T-helper 1 cell (primary cell): ENCODE data around the gene CDK18.
A peak's percentile ranks its signal among the peaks of the same experiment; 100 is the strongest.

Source experiments
- DNase-seq, 5 donors: peaks; one replicate each; pipeline ENCODE4 v3.0.0-alpha.2; 2012 to 2020

Gene CDK18

DNA sequence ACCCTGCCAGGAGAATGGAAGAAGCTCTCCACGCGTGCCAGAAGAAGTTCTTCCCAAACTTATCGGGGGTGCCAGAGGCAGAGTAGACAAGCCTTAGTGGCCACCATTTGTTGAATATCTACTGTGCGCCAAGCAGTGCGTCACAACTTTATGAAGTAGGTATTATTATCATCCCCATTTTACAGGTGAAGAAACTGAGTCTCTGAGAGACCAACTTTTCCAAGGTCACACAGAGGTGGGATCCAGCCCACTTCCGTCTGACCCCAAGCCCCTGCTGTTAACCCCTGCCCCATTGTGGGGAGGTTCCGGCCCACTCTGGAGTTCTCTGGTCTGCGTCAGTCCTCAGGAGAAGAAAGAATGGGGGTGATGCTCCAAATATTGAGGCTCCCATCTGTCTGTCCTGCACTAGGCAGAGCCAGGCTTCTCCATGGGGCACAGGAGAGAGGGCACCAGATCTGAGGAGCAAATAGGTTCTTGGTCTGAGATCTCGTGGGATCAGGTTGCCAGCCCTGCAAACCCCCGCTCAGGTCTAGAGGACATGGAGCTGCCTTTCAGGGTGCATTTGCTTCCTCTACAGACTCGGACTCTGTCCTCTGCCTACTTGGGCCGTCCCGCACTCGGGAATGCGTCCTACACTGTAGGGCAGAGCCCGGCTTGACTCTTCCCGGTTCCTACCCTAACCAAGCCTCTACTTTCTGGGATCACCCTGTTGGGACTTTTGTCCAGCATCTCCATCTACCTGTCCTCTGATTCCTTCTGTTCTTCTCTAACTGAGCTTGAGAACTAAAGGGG, 2.1 kb downstream of the CDK18 start:
- no peak for DNase-seq

DNA sequence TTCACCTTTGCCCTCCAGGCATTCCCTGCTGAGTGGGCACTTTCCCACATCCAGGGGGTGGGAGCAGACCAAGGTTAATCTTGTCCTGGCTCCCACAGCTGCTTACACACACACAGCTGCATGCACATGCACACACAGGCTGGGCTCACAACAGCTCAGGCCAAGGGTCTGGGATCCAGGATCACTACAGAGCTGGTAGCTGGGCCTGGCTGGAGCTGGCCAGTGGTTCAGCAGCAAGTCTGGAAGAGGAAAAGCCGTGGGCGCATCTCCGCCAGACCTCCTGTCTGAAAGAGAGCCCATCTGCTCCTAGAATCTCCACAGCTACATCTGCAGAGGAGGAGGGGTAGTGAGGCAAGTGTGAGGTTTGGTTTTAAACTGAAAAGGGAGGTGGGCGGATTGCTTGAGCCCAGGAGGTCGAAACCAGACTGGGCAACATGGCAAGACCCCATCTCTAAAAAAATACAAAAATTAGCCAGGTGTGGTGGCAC, 3.8 kb downstream of the CDK18 start:
- no peak for DNase-seq

DNA sequence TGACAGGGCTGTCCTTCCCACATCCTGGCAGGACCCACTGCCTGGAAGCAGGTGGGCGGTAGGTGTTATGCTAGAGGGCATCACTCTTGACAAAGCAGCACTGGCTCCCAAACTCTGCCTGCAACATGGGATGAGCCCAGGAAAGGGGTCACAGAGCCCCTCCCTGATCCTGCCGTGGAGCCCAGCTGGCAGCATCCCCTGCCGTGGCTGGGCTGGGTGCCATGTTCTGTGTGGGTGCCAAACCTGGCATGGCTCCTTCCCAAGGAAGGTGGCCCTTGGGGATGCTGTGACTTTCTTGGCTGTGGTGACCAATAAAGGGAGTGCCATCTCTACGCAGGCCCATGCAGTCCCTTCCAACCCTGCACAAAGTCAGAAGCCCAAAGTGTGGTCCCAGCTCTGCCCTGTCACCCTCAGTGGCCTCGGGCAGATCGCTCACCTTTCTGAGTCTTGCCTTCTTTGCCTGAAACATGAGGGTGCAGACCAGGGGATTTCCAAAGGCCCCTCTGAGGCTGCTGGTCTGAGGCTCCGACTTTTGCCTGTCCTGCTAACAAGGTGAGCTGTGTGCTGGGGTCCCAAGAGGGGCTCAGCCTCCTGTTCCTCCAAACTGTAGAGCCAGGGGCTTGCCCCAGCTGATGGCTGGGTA, 6.0 kb downstream of the CDK18 start:
- DNase-seq: no peak

DNA sequence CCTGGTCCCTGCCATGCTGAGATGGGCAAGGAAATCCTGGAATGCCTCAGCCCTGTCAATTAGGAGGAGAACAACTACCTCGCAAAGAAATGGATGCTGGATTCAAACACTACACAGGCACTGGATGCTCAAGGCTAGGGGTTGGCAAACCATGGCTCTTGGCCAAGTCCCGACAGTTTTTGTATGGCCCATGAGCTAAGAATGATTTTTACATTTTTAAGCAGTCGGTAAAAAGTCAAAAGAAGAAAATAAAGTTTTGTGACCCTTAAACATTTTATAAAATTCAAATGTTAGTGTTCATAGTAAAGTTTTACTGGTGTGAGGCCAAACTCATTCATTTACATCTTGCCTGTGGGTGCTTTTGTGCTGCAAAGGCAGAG, 6.5 kb downstream of the CDK18 start:
- no peak for DNase-seq

DNA sequence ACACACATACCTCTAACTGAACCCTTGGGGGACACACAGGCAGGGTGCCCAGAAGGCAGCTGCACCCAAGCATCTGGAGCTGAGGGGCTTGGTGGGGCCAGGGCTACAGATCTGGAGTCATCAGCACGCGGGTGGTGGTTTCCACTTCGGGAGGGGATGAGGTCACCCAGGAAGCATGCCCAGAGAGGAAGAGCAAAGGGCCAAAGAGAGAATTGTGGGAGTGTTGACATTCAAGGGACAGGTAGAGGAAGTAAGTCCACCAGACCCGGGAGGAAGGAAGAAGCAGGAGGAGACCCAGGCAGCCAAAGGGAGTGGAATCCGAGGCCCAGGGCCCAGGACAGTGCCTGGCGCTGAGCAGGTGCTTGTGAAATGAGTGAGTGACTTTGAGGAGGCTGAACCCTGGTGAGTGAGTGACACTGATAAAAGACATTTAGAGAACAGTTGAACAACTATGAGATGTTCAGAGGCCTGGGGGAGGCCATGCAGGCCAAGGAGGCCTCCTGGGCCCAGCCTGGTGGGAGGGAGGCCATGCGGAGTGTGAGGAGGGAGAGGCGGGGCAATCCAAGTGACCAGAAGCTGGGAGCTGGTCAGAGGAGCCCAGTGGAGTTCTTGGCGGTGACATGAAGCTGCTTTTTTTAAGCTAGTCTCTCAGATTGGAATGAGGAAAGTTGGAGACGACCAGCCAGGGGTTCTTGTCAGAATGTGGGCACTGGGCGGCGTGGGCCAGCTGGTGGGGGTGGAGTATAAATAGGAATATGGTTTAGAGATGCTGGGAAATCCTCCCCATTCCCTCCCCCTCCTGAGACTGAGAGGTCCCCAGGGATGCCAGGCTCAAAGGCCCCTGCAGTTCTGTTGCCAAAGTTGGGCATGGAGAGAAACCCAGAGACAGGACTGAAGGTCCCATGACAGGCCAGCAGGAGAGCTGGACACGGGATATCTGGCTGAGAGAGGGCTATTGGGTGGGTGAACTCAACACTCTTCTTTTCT, 7.9 kb downstream of the CDK18 start:
- no peak for DNase-seq

DNA sequence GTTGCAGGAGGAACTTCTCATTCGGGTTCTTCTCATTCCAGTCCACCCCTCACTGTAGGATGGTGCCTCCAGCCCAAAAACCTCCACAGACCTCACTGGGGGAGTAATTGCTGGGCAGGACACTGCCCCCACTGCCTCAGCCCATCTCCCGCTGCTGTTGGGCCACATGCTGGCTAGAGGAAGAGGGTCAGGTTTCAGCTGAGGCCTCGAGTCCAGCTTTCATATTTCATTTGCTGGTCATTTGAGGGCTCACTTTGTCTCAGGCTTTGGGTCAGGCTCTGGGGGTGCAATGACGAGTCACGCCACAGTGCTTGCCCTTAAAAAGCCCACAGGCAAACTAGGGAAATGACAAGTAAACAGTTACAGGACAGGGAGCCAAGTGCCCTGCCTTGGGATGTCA, 9.3 kb downstream of the CDK18 start:
- DNase-seq: no peak

DNA sequence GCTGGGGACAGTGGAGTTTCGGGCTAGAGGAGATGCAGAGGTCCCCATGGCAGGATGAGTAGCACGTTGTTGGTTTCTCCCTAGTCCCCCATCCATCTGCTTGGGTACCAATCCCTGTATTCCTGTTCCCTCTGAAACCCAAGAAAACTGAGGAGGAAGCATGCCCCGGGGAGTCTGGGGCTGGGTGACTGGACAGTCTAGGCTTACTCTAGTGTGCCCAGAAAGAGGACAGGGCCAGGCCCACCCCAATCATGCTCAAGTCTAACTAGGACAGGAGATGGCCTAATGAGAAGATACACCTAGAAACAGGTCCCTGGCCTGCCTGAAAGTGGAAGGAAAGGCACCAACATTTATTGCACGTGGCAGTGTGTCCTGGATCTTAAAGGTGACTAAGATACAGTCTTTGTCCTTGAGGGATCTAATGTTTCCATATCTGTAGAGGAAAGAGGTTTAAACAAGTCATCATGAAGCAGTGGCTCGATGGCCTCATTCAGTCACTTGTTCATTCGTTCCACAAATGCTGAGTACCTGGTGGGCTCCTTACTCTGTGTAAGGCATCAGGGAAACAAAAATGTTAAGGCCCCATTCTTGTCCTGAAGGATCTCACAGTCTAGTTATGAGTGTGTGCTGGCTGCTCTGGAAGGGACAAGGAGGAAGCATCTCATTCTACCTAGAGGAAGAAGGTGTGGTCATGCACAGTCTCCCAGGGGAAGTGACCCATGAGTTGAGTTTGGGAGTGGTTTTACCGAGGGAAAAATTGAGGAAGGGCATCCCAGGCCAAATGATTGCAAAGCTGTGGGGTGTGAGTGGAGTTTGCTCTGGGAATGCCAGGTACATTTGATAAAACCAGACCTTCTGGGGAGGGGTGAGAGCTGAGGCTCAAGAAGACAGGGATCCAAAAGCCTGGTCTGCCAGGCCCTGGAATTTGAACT, 10.0 kb downstream of the CDK18 start:
- no peak for DNase-seq

DNA sequence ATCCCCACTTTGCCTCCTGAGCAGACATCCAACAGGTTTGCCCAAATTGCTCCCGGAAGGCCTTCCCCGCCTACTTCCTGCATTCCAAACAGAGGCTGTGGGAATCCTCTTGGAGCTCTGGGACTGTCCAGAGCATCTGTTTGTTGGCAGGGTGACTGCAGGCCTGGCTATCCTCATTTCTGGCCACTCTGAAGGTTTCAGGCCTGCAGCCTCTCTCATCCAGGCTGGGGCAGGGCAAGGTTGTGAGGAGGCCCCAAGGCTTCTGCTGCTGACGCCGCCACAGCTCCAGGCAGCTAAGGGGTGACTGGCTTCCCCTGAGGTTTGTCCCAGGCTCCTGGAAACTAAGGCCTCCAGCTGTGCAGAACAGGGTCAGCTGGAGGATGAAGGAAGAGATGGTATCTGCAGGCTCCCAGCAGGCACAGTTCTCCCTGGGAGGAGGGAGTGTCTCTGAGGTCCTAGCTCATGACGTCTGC, 11.3 kb downstream of the CDK18 start:
- DNase-seq: no peak

DNA sequence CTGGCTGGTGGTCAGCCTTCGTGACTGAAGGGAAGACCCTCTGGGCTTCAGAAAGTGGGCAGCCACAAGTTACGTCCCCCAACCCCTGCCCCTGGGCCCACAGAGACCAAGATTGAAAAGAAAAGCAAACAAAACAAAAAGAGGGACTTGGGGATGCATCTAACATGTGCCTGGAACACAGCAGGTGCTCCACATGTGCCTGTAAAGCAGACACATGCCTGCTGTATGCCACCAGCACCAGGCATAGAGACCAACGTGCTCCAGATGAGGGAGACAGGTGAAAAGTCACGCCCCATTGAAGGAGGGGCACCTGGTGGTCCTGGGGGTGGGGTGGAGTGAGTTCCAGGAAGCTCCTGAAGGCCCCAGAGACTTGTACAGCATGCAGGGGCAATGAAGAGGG, 11.9 kb downstream of the CDK18 start:
- DNase-seq: no peak

DNA sequence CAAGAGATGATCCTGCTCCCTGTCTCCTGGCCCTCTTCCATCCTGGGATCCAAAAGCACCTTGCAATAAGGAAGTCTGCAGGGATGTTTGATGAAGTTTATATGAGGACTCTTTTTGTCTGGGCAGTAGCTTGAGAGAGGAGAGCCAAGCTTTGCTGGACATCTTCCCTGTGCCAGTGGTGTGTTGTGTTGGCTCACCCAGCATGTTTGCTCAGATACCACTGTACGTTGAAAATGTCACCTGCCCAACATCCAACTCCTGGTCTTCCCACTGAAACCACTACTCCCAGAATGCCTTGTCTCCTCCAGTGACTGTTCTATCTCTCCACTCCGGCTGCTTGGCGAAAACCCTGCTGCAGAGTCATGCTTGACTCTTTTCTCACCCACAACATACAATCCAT, 12.8 kb downstream of the CDK18 start:
- no peak for DNase-seq

DNA sequence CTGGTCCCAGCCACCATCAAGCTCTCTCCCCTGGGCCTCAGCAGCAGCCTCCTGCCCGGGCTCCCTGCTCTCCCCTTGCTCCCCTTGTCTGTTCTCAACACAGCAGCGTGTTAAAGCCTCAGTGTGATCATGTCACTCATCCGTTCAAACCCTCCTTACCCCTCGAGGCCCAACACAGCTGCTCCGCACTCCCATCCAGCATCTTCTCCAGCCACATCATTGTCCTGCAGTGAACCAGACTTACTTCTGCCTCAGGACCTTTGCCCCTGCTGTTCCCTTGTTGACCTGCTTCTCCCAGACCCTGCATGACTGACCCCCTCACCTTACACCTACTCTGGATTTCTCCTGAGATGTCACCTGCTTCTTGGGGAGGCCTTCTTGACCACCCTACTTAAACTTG, 13.3 kb downstream of the CDK18 start:
- DNase-seq: no peak

DNA sequence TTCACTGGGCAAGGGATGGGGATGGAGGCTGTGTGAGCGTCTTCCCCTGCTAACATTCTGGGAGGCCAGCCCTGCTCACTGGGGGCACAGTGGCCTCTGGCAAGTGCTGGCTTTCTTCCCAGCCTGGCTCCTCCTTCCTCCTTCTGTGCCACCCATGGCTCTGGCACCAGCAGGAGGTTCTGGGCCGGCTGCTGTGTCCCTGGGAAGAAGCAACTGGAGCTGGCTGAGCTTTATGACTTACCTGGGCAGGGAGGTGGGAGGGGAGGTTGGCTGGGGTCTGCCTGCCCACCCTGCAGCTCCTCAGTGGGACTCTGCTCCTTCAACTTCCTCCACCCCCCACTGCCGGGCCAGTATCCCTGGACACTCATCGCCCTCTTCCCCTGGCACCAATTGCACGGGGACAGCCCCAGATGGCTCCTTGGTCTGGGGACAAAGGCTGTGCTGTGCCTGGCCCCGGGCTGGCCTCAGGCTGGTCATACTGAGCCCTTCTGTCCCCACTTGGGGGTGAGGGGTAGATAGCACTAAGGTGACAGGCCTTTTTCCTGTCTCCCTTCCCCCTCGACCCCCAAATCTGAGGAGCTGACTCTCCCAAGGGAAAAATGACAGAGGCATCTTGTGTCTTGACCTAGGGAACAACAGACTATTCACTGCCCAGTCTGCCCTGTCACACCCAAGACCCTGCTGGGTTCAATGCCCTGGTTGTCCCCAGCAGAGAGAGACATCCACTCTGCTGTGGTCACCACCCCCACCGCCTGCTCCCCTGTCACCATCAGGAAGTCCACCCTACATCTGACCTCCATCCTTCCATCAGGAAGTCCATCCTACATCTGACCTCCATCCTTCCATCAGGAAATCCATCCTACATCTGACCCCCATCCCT, 14.4 kb downstream of the CDK18 start:
- no peak for DNase-seq

DNA sequence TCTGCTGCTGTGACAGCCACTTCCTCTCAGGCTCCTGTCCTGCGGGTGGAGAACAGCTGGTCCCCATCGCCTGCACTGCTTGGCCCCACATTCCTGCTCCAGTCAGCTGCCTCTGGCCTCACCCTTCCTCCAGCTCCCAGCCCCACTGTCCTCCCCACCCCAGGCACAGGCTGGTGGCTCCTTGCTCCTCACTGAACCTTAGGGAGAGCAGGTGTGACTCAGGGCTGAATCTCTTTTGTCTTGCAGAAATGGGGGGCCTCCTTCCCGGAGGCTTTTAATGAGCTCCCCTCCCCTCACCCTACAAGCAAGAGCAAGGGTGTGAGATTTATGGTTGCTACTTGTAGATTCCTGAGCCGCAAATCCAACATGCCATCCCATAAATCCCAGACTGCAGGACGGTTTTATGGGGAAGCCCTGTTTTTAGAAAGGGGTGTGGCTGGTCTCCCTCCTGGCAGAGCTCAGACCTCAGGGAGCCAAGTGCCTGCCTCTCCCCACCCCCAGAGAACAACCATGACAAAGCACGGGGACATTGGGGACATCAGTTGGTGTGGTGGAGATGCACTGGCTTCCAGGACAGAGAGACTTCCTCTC, 15.2 kb downstream of the CDK18 start:
- DNase-seq: no peak

DNA sequence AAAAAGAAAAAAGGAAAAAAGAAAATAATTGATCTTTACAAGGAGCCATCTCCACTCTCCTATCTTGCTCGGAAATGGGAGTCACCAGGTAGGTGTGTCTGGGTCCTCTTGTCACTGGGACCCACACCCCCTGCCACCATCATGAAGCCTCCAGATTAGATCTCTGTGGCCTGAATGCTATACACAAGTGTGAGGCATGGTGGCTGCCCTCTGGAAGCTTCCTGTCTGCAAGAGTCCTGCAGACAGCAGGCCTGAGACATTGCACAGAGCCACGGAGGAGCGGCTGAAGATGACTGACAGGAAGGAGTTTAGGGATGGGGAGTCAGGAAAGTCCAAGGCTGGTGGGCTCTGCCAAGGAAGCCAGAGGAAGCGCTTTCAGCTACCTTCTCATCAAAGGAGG, 16.2 kb downstream of the CDK18 start:
- DNase-seq: no peak

DNA sequence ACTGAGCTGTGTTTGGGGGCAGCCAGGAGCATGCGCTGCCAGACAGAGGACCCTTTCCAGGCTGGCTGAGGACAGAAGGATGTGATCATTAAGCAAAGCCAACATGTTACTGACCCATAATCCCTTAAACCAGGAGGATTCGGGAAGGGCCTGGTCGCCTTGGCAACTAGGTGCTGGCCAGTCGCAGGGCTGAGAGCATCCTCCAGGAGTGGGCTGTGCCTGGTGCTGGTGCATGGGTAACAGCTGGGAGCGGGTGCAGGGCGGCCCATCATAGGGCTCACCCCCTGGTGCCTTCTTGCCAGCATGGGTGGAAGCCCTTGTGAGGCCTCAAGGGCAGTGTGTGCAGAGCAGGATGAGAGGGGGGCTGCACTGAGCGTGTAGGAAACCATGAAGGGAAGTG, 17.2 kb downstream of the CDK18 start:
- DNase-seq: no peak

DNA sequence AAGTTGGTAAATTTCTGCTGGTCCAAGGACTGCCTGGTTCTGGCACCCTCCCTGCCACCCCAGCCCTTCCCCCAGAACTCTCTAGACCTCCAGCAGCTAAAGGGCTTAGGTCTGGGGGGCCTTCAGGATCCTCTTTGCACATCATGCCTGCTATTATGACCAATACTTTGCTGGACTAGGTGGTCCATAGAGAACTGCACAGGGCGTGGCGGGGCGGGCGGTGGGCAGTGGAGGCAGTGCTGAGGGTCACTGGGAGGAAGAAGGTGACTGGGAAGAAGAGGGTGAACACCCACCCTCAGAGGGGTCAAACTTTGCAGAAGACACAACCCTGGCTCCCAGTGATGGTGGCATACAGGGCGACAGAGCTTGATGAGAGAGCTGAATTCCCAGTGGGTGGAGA, 18.2 kb downstream of the CDK18 start:
- no peak for DNase-seq

DNA sequence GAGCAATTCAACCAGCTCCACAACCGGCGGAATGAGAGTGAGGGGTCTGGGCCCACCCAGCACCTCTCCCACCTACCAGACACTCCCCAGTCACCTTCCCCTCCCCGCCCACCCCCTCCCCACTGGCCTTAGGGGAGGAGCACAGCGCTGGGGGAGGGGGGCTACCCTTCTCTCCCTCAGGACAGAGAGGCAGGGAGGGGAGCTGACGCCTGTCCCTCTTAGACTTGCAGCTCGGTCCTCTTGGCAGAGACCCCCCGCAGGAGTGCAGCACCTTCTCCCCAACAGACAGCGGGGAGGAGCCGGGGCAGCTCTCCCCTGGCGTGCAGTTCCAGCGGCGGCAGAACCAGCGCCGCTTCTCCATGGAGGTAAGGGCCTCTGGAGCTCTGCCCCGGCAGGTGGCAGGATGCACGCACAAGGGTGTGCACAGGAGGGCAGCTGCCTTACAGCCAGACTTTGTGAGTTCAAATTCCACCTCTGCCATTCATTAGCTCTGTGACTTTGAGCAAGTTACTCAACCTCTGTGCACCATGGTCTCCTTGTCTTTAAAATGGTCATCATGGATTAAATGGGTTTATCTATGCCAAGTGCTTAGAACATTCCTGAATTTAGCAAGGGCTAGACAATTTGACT, 18.9 kb downstream of the CDK18 start:
- DNase-seq: no peak

DNA sequence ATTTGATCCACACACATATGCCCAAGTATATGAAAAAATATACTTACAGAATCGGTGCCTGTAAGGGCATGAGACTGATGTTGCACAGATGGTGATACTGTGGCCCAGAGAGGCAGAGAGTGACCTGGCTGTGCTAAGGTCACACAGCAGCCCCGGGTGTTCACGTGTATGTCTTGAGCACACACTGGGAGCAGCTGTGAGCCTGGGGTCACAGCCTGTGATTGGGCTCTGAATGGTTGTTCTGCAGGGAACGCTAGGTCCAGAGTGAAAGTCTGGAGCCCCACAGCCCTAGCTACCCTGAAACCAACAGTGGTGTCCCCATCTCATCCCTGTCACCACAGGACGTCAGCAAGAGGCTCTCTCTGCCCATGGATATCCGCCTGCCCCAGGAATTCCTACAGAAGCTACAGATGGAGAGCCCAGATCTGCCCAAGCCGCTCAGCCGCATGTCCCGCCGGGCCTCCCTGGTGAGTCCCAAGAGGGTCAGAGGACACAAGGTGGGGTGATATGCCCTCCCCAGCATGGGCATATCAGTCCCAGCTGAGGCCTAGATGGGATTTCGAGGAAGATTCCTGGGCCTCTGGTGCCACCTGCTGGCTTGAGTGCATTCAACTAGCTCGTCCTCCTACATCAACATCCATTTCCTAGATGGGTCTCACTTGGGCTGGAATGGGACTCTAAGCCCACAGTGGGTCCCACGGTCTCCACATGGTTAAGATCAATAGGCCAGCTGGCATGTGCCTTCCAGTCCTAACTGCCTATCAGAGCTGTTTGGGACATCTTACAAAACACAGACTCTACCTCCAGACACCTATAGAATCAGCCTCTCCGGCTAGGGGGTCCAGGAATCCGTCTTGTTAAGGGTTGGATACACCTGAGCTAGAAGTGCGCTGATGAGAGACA, 19.7 kb downstream of the CDK18 start:
- DNase-seq: peak; percentile 30 to 73 (median 49)

DNA sequence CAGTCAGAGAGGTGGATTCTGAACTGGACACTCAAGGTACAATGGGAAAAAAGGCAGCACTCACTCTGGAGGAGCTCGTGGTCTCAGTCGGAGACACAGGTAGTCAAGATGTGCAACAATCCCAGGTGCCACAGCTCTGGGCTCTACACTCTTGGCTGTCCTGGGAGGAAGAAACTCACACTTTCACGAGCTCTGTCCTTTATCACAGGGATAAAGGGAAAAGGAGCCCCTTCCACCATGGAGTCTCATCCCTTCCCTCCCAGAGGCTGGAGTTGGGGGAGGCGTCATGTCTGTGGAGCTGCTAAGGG, 20.3 kb downstream of the CDK18 start:
- no peak for DNase-seq
